Peyer's patch (tissue), 4 donors: Measurements from ENCODE around the gene PAGR1.

Source experiments
- POLR2A ChIP-seq, 2 donors: fragments of 450-650 bp; IDR thresholded peaks; one replicate each; pipeline ENCODE4 v1.5.1; 2017; ENCODE audit warnings: antibody characterized with exemption in 2 of 2, mild to moderate bottlenecking in 2 of 2, moderate library complexity in 2 of 2
- TF ChIP-seq, protein P1 (sequence below), 6 experiments: fragments of 450-650 bp in 4 of 6; fragments of 200-600 bp in 2 of 6; sonication (generic) in 1 of 6; IDR thresholded peaks; one replicate each; pipeline ENCODE4 v1.5.1; 2017 to 2019; ENCODE audit warnings: antibody characterized with exemption in 6 of 6, mild to moderate bottlenecking in 3 of 6, moderate library complexity in 1 of 6

DNA sequence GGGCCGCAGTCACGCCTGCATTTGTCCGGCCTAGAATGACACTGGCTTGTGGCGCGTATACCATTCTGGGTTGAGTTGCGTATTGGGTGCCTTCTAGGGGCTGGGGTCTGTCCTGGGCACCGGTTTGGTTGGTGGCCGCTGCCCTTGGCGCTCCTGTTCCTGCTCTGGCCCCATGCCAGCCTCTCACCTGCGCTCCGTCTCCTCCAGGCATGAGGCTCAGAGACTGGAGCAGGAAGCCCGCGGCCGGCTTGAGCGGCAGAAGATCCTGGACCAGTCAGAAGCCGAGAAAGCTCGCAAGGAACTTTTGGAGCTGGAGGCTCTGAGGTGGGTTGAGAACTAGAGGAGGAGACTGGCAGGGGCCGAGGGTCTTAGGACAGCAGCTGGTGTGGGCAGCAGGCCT is 29.7 kb downstream of the PAGR1 start:
- TF ChIP-seq, protein P1, sequence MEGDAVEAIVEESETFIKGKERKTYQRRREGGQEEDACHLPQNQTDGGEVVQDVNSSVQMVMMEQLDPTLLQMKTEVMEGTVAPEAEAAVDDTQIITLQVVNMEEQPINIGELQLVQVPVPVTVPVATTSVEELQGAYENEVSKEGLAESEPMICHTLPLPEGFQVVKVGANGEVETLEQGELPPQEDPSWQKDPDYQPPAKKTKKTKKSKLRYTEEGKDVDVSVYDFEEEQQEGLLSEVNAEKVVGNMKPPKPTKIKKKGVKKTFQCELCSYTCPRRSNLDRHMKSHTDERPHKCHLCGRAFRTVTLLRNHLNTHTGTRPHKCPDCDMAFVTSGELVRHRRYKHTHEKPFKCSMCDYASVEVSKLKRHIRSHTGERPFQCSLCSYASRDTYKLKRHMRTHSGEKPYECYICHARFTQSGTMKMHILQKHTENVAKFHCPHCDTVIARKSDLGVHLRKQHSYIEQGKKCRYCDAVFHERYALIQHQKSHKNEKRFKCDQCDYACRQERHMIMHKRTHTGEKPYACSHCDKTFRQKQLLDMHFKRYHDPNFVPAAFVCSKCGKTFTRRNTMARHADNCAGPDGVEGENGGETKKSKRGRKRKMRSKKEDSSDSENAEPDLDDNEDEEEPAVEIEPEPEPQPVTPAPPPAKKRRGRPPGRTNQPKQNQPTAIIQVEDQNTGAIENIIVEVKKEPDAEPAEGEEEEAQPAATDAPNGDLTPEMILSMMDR (IDR thresholded peaks at IDR 0.05), result no peak
- no peak for TF ChIP-seq POLR2A (IDR thresholded peaks at IDR 0.05)
